Mammary epithelial cell (primary cell): ENCODE results near the gene CDK19.

Source experiments
- EZH2 ChIP-seq: IDR thresholded peaks from 2 replicates; pipeline ENCODE4 v1.6.1; 2012; ENCODE audit warnings: low read length, inconsistent platforms, borderline replicate concordance
- TF ChIP-seq, protein P1 (sequence below), 2 donors: IDR thresholded peaks in 1 of 2; conservative IDR thresholded peaks in 1 of 2; 2 replicates each; pipeline ENCODE4 v1.5.1; 2011 to 2012; ENCODE audit warnings: inconsistent platforms in 2 of 2, low read length in 2 of 2, mild to moderate bottlenecking in 2 of 2, control low read depth in 1 of 2, low read depth in 1 of 2; ENCODE audit not compliant: insufficient read depth in 1 of 2; ENCODE audit errors: extremely low read depth in 1 of 2

DNA sequence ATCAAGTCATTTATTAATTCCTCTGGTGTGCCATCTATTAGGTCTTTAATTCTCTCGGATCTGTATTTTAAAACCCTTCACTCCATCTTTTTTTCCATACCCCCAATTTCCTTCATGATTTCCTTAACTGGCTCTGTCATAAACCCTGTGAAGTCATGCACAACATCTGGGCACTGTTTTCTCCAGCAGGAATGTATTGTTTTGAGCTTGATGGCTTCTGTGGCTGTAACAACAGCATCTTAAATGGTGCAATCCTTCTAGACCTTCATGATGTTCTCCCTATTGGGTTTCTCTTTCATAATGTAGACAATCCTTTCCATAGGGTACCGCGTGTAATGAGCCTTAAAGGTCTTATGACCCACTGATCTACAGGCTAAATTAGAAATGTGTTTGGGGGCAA is 29.0 kb downstream of the CDK19 start:
- TF ChIP-seq, protein P1, sequence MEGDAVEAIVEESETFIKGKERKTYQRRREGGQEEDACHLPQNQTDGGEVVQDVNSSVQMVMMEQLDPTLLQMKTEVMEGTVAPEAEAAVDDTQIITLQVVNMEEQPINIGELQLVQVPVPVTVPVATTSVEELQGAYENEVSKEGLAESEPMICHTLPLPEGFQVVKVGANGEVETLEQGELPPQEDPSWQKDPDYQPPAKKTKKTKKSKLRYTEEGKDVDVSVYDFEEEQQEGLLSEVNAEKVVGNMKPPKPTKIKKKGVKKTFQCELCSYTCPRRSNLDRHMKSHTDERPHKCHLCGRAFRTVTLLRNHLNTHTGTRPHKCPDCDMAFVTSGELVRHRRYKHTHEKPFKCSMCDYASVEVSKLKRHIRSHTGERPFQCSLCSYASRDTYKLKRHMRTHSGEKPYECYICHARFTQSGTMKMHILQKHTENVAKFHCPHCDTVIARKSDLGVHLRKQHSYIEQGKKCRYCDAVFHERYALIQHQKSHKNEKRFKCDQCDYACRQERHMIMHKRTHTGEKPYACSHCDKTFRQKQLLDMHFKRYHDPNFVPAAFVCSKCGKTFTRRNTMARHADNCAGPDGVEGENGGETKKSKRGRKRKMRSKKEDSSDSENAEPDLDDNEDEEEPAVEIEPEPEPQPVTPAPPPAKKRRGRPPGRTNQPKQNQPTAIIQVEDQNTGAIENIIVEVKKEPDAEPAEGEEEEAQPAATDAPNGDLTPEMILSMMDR (conservative IDR thresholded peaks at IDR 0.05 in 1 of 2, IDR thresholded peaks at IDR 0.05 in 1 of 2; ENCODE audit: extremely low read depth in 1 of 2, insufficient read depth in 1 of 2, low read depth in 1 of 2, low read length in 2 of 2), result no peak
- no peak for TF ChIP-seq EZH2
